ENCODE data around the gene ITGB1. TPM values are rescaled to one million over a fixed set of nuclear protein-coding genes. Genes with fewer than 3 reads are reported as not detected.

Gene ITGB1
- total RNA-seq, 1 experiment from 2014 or later = 282 TPM

GRCh38 chr10:32940321-32941301 lies 17.4 kb downstream of the ITGB1 start:
- BruUV-seq (replicated peaks) = no TSS peak
- intact Hi-C loops (cut with micrococcal nuclease; ENCODE audit: unreplicated experiment) = no loop called here
- no peak overlapping the region for H3K27ac ChIP-seq (ENCODE audit: low read depth, low read length, poor library complexity, severe bottlenecking)
- no peaks in the 10 kb centered on the region for H3K27me3 ChIP-seq (replicated peaks; ENCODE audit: insufficient read depth, low read depth, low read length, poor library complexity)
- no peaks in the 10 kb centered on the region for H3K9me3 ChIP-seq (ENCODE audit: low read depth, low read length, poor library complexity, severe bottlenecking)
- no peak for DNase-seq (ENCODE audit: low spot score)
- no peaks in the 10 kb centered on the region for H3K36me3 ChIP-seq (ENCODE audit: insufficient read depth, low read length, poor library complexity, severe bottlenecking)
- H3K4me1 ChIP-seq (ENCODE audit: insufficient read depth, low read length, poor library complexity, severe bottlenecking) = peaks cover 21% of the 10 kb centered on the region
- H3K4me3 ChIP-seq (ENCODE audit: low read depth, low read length, poor library complexity, severe bottlenecking) = no peak overlapping the region
- POLR2A ChIA-PET (ENCODE audit: low non-redundant PET) = interaction anchor here (0.6 kb wide), 1 partner anchor 886 kb away, joined by 6 read pairs; no protein-coding TSS in a partner anchor
- CTCF ChIA-PET = no interaction called here
- TF ChIP-seq EZH2 (IDR thresholded peaks at IDR 0.05; ENCODE audit: borderline replicate concordance, low read depth, low read length, poor library complexity, severe bottlenecking) (no peak), CTCF (conservative IDR thresholded peaks at IDR 0.05; ENCODE audit: low read depth, low read length) (no peak)

- Histone ChIP-seq H3K27me3 (replicated peaks; ENCODE audit: insufficient read depth, low read depth, low read length, poor library complexity) (no peaks in the 10 kb centered on the region), H3K27ac (ENCODE audit: low read depth, low read length, poor library complexity, severe bottlenecking) (no peak overlapping the region), H3K4me1 (ENCODE audit: insufficient read depth, low read length, poor library complexity, severe bottlenecking) (peaks cover 21% of the 10 kb centered on the region), H3K9me3 (ENCODE audit: low read depth, low read length, poor library complexity, severe bottlenecking) (no peaks in the 10 kb centered on the region), H3K36me3 (ENCODE audit: insufficient read depth, low read length, poor library complexity, severe bottlenecking) (peaks cover 6% of the 10 kb centered on the region), H3K4me3 (ENCODE audit: low read depth, low read length, poor library complexity, severe bottlenecking) (no peak overlapping the region)
- POLR2A ChIA-PET (ENCODE audit: low non-redundant PET) = interaction anchor here (0.6 kb wide), 1 partner anchor 885 kb away, joined by 6 read pairs; no protein-coding TSS in a partner anchor
- BruUV-seq (replicated peaks) = no TSS peak
- intact Hi-C loops (cut with micrococcal nuclease; ENCODE audit: unreplicated experiment) = no loop called here
- DNase-seq (ENCODE audit: low spot score) = no peak
- CTCF ChIA-PET = no interaction called here
- TF ChIP-seq CTCF (conservative IDR thresholded peaks at IDR 0.05; ENCODE audit: low read depth, low read length) (no peak), EZH2 (IDR thresholded peaks at IDR 0.05; ENCODE audit: borderline replicate concordance, low read depth, low read length, poor library complexity, severe bottlenecking) (no peak)
These were observed 18.5 kb downstream of the ITGB1 start for GRCh38 chr10:32939296-32940111.

- H3K36me3 ChIP-seq (ENCODE audit: insufficient read depth, low read length, poor library complexity, severe bottlenecking) = peaks cover 6% of the 10 kb centered on the region
- no peak overlapping the region for H3K4me3 ChIP-seq (ENCODE audit: low read depth, low read length, poor library complexity, severe bottlenecking)
- H3K9me3 ChIP-seq (ENCODE audit: low read depth, low read length, poor library complexity, severe bottlenecking) = no peaks in the 10 kb centered on the region
- POLR2A ChIA-PET (ENCODE audit: low non-redundant PET) = no interaction called here
- BruUV-seq (replicated peaks) = no TSS peak
- no peaks in the 10 kb centered on the region for H3K27me3 ChIP-seq (replicated peaks; ENCODE audit: insufficient read depth, low read depth, low read length, poor library complexity)
- TF ChIP-seq EZH2 (IDR thresholded peaks at IDR 0.05; ENCODE audit: borderline replicate concordance, low read depth, low read length, poor library complexity, severe bottlenecking) = no peak
- no peak for TF ChIP-seq CTCF (conservative IDR thresholded peaks at IDR 0.05; ENCODE audit: low read depth, low read length)
- peak overlapping the region; percentile 48 for H3K27ac ChIP-seq (ENCODE audit: low read depth, low read length, poor library complexity, severe bottlenecking)
- CTCF ChIA-PET = no interaction called here
- peaks cover 21% of the 10 kb centered on the region for H3K4me1 ChIP-seq (ENCODE audit: insufficient read depth, low read length, poor library complexity, severe bottlenecking)
- intact Hi-C loops (cut with micrococcal nuclease; ENCODE audit: unreplicated experiment) = no loop called here
- peak; percentile 66 for DNase-seq (ENCODE audit: low spot score)
These were observed 19.4 kb downstream of the ITGB1 start for GRCh38 chr10:32938554-32939061.

Measured in A673 (cell line).